Tibial artery (tissue), 4 donors: Measurements from ENCODE around the gene ANKRD44.

Experiments used
- DNase-seq, 2 donors: peaks; one replicate each; pipeline ENCODE4 v3.0.0-alpha.2; 2019
- H3K27ac ChIP-seq, 2 donors: fragments of 200-600 bp; sonication (generic) in 1 of 2; 1 replicate in 1 of 2; 2 replicates in 1 of 2; pipeline ENCODE4 v1.5.1; 2018 to 2019; ENCODE audit warnings: mild to moderate bottlenecking in 1 of 2
- H3K27me3 ChIP-seq, 2 donors: fragments of 200-600 bp; sonication (generic) in 1 of 2; one replicate each; pipeline versions ENCODE4 v1.5.1 to v1.6.0; 2016 to 2019
- H3K36me3 ChIP-seq, 3 donors: fragments of 200-600 bp; sonication (generic) in 2 of 3; one replicate each; pipeline ENCODE4 v1.5.1; 2016 to 2019; ENCODE audit warnings: mild to moderate bottlenecking in 2 of 3
- H3K4me1 ChIP-seq, 4 donors: fragments of 200-600 bp; sonication (generic) in 2 of 4; 1 replicate in 3 of 4; 2 replicates in 1 of 4; pipeline ENCODE4 v1.5.1; 2016 to 2019
- H3K4me3 ChIP-seq, 2 donors: fragments of 200-600 bp; sonication (generic) in 1 of 2; 1 replicate in 1 of 2; 2 replicates in 1 of 2; pipeline ENCODE4 v1.5.1; 2018 to 2019; ENCODE audit warnings: mild to moderate bottlenecking in 2 of 2
- H3K9me3 ChIP-seq, 3 donors: fragments of 200-600 bp; sonication (generic) in 1 of 3; one replicate each; pipeline ENCODE4 v1.5.1; 2016 to 2019
- intact Hi-C: fragments of 100-400 bp; cut with DNase I; formaldehyde crosslinking; loops from one replicate; pipeline ENCODE4 v1.15.0; 2023; ENCODE audit warnings: low total_unique reads
- TF ChIP-seq, protein P1 (sequence below), 2 experiments: fragments of 200-600 bp in 1 of 2; fragments of 450-650 bp in 1 of 2; IDR thresholded peaks; one replicate each; pipeline ENCODE4 v1.5.1; 2017 to 2019; ENCODE audit warnings: antibody characterized with exemption in 2 of 2, mild to moderate bottlenecking in 1 of 2, moderate library complexity in 1 of 2

ANKRD44 gene

DNA sequence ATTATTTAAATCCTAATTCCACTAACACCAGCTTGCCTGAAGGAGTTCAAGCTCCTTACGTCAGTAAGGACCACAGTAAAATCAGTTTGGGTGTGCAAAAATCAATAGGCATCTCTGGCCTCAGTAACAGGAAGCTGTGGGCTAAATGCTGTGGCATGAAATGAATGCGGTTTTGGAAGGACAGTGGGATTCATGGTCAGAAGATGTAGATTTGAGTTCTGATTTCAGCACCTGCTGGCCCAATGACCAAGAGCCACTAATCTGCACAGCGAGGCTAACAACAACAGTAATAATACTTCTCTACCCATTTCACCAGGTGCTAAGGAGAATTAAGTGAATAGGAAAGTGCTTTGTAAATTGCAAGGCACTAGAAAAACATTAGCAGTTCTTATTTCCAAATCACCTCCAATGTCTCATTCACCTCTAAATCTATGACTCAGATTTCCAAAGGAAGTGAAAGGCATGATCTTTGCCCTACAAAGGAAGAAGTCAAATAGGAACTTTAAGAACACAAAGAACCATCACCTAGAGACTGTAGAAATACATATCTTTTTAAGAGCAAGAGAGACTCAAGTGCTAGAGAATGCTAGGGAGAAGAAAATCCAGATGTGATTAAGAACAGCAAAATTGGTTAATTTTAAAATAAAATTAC is 172.6 kb downstream of the ANKRD44 start:
- DNase-seq, result no peak
- Histone ChIP-seq H3K4me3 (no peak overlapping the region), H3K36me3 (no peaks in the 10 kb centered on the region), H3K4me1 (peaks cover 0 to 25% (median 0%) of the 10 kb centered on the region in 4 donors), H3K27ac (no peak overlapping the region), H3K9me3 (no peaks in the 10 kb centered on the region), H3K27me3 (no peaks in the 10 kb centered on the region)
- TF ChIP-seq, protein P1, sequence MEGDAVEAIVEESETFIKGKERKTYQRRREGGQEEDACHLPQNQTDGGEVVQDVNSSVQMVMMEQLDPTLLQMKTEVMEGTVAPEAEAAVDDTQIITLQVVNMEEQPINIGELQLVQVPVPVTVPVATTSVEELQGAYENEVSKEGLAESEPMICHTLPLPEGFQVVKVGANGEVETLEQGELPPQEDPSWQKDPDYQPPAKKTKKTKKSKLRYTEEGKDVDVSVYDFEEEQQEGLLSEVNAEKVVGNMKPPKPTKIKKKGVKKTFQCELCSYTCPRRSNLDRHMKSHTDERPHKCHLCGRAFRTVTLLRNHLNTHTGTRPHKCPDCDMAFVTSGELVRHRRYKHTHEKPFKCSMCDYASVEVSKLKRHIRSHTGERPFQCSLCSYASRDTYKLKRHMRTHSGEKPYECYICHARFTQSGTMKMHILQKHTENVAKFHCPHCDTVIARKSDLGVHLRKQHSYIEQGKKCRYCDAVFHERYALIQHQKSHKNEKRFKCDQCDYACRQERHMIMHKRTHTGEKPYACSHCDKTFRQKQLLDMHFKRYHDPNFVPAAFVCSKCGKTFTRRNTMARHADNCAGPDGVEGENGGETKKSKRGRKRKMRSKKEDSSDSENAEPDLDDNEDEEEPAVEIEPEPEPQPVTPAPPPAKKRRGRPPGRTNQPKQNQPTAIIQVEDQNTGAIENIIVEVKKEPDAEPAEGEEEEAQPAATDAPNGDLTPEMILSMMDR (IDR thresholded peaks at IDR 0.05), result no peak
- intact Hi-C loops, result no loop called here

DNA sequence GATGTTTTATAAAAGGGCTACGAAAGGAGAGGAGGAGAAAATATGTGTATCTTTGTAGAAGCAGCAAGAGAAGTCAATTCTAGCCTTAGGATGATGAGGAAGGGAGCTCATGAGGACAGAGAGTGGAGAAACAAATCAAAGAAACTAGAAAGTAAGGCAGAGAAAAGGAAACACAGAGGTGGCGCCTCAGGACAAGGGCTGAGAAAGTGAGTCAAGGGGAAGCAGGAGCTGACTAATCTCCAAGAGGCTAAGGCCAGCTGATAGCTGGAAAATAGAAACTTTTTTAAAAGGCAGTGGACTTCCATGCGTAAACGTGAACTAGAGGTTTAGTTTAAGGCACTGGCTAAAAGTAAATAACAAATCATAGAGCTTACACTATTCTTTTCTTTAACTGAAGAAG is 173.3 kb downstream of the ANKRD44 start:
- Histone ChIP-seq H3K4me3 (no peak overlapping the region), H3K36me3 (no peaks in the 10 kb centered on the region), H3K27ac (no peak overlapping the region), H3K4me1 (peaks cover 0 to 25% (median 0%) of the 10 kb centered on the region in 4 donors), H3K9me3 (no peaks in the 10 kb centered on the region), H3K27me3 (no peaks in the 10 kb centered on the region)
- DNase-seq, result no peak
- intact Hi-C loops, result no loop called here
- TF ChIP-seq, protein P1 (IDR thresholded peaks at IDR 0.05), result no peak

DNA sequence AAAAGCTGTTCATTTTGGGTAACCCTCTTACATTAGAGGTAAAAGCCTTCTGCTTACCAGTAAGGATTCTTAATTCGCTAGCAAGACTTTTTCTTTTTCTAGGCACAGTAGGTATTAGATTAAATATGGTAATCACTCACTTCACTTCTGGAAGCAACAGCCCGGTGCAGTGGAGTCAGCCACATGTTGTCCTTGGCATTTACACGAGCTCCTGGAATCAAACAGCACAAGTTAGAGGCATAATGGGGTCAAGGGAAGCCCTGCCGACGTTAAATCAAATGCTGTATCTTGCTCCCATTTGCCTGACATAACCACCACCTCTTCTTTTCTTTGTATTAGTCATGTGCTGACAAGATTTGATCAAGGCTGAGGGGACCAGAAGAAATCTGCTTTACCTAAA is 174.1 kb downstream of the ANKRD44 start:
- no peak overlapping the region for H3K4me3 ChIP-seq
- H3K9me3 ChIP-seq, result no peaks in the 10 kb centered on the region
- intact Hi-C loops, result no loop called here
- no peaks in the 10 kb centered on the region for H3K36me3 ChIP-seq
- no peak overlapping the region for H3K27ac ChIP-seq
- peaks cover 0 to 33% (median 0%) of the 10 kb centered on the region in 4 donors for H3K4me1 ChIP-seq
- TF ChIP-seq, protein P1 (IDR thresholded peaks at IDR 0.05), result no peak
- no peaks in the 10 kb centered on the region for H3K27me3 ChIP-seq
- no peak for DNase-seq

DNA sequence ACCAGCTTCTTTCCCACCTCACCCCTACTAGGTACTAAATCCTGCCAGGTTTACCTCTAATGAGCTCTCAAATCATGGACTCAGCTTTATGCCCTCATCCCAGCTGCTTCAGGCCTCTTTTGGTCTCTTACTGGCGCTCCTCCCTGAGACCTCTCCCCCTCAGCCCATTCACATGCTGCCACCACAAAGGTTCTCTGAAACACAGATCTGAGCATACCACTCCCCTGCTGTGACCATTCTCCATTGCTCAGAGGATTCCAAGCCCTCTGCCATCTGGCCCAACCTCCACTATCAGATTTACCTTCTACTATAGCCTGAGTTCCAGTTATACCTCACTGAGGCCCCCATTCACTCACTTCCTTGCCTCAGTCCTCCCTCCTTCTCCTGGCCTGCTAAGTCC is 174.8 kb downstream of the ANKRD44 start:
- Histone ChIP-seq H3K4me1 (peaks cover 0 to 35% (median 0%) of the 10 kb centered on the region in 4 donors), H3K27me3 (no peaks in the 10 kb centered on the region), H3K36me3 (no peaks in the 10 kb centered on the region), H3K4me3 (no peak overlapping the region), H3K27ac (no peak overlapping the region), H3K9me3 (no peaks in the 10 kb centered on the region)
- no peak for DNase-seq
- TF ChIP-seq, protein P1 (IDR thresholded peaks at IDR 0.05), result no peak
- intact Hi-C loops, result no loop called here

DNA sequence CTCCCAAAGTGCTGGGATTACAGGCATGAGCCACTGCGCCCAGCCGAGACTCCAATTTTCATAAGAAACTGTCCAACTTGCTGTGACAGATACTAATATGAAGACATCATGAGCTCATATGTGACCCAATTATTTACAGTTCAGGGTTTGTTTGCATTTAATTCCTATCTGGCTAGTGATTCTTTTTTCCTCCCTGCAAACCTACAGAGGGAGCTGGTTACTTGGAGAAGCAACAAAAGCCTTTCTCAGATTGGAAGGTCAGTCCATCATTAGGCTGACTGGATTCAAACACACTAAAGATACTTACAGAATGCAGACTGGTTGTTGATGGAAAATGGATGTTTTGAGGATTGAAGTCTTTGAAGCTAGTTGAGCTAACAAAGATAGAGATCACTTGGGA is 176.4 kb downstream of the ANKRD44 start:
- Histone ChIP-seq H3K4me3 (no peak overlapping the region), H3K27me3 (no peaks in the 10 kb centered on the region), H3K9me3 (no peaks in the 10 kb centered on the region), H3K36me3 (no peaks in the 10 kb centered on the region), H3K27ac (no peak overlapping the region), H3K4me1 (peaks cover 0 to 40% (median 0%) of the 10 kb centered on the region in 4 donors)
- intact Hi-C loops, result no loop called here
- TF ChIP-seq, protein P1 (IDR thresholded peaks at IDR 0.05), result no peak
- DNase-seq, result no peak

DNA sequence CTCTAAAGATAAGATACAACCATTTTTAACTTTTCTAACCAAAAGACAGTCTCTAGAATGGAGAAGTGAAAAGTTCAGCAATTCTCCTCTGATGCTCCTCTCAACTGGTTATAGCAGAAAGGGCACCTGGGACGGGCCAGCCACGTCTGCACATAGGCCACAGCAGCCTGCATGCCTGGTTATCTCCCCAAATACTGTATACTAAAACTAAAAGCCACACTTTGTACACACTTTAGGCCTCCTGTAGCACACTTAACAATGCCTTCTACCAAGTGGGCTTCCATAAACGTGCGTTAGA is 179.1 kb downstream of the ANKRD44 start:
- intact Hi-C loops, result no loop called here
- H3K4me3 ChIP-seq, result no peak overlapping the region
- H3K9me3 ChIP-seq, result no peaks in the 10 kb centered on the region
- H3K27me3 ChIP-seq, result no peaks in the 10 kb centered on the region
- DNase-seq, result no peak
- H3K27ac ChIP-seq, result no peak overlapping the region
- TF ChIP-seq, protein P1 (IDR thresholded peaks at IDR 0.05), result no peak
- no peaks in the 10 kb centered on the region for H3K36me3 ChIP-seq
- peaks cover 0 to 20% (median 0%) of the 10 kb centered on the region in 4 donors for H3K4me1 ChIP-seq
